ENCODE measurements around the gene CRHR1. TPM values are rescaled to one million over a fixed set of nuclear protein-coding genes. Genes with fewer than 3 reads are reported as not detected.

The CRHR1 gene
- polyA plus RNA-seq, 1 donor (not counting 4 experiments of a cell fraction or from before 2014, with no cell fraction given), result not detected

DNA sequence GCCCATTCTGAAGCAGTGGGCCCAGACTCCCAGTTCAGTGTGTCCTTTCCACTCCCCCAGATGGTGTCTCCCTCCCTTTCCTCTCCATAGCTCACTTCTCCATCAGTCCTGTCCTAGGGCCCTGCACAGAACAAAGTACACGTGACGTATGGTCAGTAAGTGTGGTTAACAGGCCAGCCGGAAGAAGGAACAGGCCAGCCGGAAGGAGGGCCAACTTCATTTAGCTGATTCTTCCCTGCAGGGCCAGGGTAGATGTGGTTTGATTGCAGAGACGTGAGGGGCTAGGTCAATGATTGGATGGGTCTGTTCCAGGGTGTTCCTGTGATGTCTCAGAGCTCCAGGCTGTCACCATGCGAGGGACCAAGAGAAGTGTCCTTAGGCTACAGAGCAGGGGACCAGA lies 31.6 kb downstream of the CRHR1 start:
- Histone ChIP-seq H4K20me1 (ENCODE audit: control insufficient read depth, extremely low read depth, insufficient read depth, low read length) (no peaks in the 10 kb centered on the region), H3K9ac (ENCODE audit: control insufficient read depth, extremely low read depth, insufficient read depth, low read length) (no peak overlapping the region), H3K4me3 (ENCODE audit: control insufficient read depth in 2 of 3, extremely low read depth in 1 of 3, insufficient read depth in 2 of 3, low read depth in 1 of 3, low read length in 3 of 3) (no peak overlapping the region), H2AFZ (ENCODE audit: control insufficient read depth, low read length) (no peak overlapping the region), H3K27me3 (ENCODE audit: control insufficient read depth, extremely low read depth, insufficient read depth, low read length) (peaks cover 11% of the 10 kb centered on the region), H3K36me3 (ENCODE audit: control insufficient read depth in 2 of 2, extremely low read depth in 1 of 2, insufficient read depth in 2 of 2, low read length in 2 of 2) (no peaks in the 10 kb centered on the region), H3K4me1 (ENCODE audit: control insufficient read depth, extremely low read depth, insufficient read depth, low read length) (no peaks in the 10 kb centered on the region), H3K9me1 (ENCODE audit: control insufficient read depth, extremely low read depth, insufficient read depth, low read length) (no peaks in the 10 kb centered on the region), H3K27ac (ENCODE audit: control insufficient read depth, insufficient read depth, low read length) (no peak overlapping the region), H3K4me2 (ENCODE audit: control insufficient read depth, extremely low read depth, insufficient read depth, low read depth, low read length) (no peak overlapping the region), H3K9me3 (ENCODE audit: control insufficient read depth, low read depth, low read length) (no peaks in the 10 kb centered on the region), H3K79me2 (ENCODE audit: control insufficient read depth, insufficient read depth, low read length) (no peaks in the 10 kb centered on the region)
- TF ChIP-seq, protein P1, sequence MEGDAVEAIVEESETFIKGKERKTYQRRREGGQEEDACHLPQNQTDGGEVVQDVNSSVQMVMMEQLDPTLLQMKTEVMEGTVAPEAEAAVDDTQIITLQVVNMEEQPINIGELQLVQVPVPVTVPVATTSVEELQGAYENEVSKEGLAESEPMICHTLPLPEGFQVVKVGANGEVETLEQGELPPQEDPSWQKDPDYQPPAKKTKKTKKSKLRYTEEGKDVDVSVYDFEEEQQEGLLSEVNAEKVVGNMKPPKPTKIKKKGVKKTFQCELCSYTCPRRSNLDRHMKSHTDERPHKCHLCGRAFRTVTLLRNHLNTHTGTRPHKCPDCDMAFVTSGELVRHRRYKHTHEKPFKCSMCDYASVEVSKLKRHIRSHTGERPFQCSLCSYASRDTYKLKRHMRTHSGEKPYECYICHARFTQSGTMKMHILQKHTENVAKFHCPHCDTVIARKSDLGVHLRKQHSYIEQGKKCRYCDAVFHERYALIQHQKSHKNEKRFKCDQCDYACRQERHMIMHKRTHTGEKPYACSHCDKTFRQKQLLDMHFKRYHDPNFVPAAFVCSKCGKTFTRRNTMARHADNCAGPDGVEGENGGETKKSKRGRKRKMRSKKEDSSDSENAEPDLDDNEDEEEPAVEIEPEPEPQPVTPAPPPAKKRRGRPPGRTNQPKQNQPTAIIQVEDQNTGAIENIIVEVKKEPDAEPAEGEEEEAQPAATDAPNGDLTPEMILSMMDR (optimal IDR thresholded peaks at IDR 0.05 in 1 of 3, IDR thresholded peaks at IDR 0.05 in 1 of 3, conservative IDR thresholded peaks at IDR 0.05 in 1 of 3; ENCODE audit: extremely low read depth in 1 of 3, insufficient read depth in 2 of 3, low read length in 3 of 3), result no peak
- TF ChIP-seq EZH2 (IDR thresholded peaks at IDR 0.05; ENCODE audit: low read length), result no peak
- FAIRE-seq (no peak), DNase-seq (ENCODE audit: low read depth, low spot score) (no peak)
- dilution Hi-C loops (cut with MboI; ENCODE audit: extremely low pct_ligation_motif_present, low sequenced_read_pairs), result no loop called here

DNA sequence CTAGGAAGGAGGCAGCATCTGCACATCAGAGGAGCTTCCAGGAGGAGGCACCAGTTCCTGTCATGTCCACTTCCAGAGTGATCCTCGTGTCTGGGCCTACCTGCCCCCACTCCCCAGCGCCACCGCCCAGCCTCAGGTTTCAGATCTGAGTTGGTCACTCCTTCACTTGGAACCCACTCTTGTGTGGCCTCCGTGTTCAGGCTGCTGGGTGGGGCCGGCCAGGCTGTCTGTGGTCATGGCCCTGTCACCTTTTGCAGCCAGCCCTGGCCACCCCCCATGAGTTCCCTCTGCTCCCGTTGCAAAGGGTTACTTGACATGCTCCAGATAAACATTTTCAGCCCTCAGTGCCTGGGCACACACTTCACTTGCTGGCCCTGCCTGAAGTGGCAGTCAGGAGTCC lies 33.9 kb downstream of the CRHR1 start:
- H3K9ac ChIP-seq (ENCODE audit: control insufficient read depth, extremely low read depth, insufficient read depth, low read length), result no peak overlapping the region
- peaks cover 11% of the 10 kb centered on the region for H3K27me3 ChIP-seq (ENCODE audit: control insufficient read depth, extremely low read depth, insufficient read depth, low read length)
- H3K9me3 ChIP-seq (ENCODE audit: control insufficient read depth, low read depth, low read length), result no peaks in the 10 kb centered on the region
- no peaks in the 10 kb centered on the region for H3K79me2 ChIP-seq (ENCODE audit: control insufficient read depth, insufficient read depth, low read length)
- H3K4me2 ChIP-seq (ENCODE audit: control insufficient read depth, extremely low read depth, insufficient read depth, low read depth, low read length), result no peak overlapping the region
- dilution Hi-C loops (cut with MboI; ENCODE audit: extremely low pct_ligation_motif_present, low sequenced_read_pairs), result no loop called here
- DNase-seq (ENCODE audit: low read depth, low spot score), result no peak
- H3K27ac ChIP-seq (ENCODE audit: control insufficient read depth, insufficient read depth, low read length), result no peak overlapping the region
- no peaks in the 10 kb centered on the region for H4K20me1 ChIP-seq (ENCODE audit: control insufficient read depth, extremely low read depth, insufficient read depth, low read length)
- no peak overlapping the region for H3K4me3 ChIP-seq (ENCODE audit: control insufficient read depth in 2 of 3, extremely low read depth in 1 of 3, insufficient read depth in 2 of 3, low read depth in 1 of 3, low read length in 3 of 3)
- no peaks in the 10 kb centered on the region for H3K4me1 ChIP-seq (ENCODE audit: control insufficient read depth, extremely low read depth, insufficient read depth, low read length)
- FAIRE-seq, result no peak
- no peaks in the 10 kb centered on the region for H3K36me3 ChIP-seq (ENCODE audit: control insufficient read depth in 2 of 2, extremely low read depth in 1 of 2, insufficient read depth in 2 of 2, low read length in 2 of 2)
- H2AFZ ChIP-seq (ENCODE audit: control insufficient read depth, low read length), result no peak overlapping the region
- TF ChIP-seq, protein P1 (optimal IDR thresholded peaks at IDR 0.05 in 1 of 3, IDR thresholded peaks at IDR 0.05 in 1 of 3, conservative IDR thresholded peaks at IDR 0.05 in 1 of 3; ENCODE audit: extremely low read depth in 1 of 3, insufficient read depth in 2 of 3, low read length in 3 of 3), result no peak
- no peak for TF ChIP-seq EZH2 (IDR thresholded peaks at IDR 0.05; ENCODE audit: low read length)
- H3K9me1 ChIP-seq (ENCODE audit: control insufficient read depth, extremely low read depth, insufficient read depth, low read length), result no peaks in the 10 kb centered on the region

Measured in keratinocyte (primary cell).